HG03097 (cell line): ENCODE measurements around the gene DDX23.
A peak's percentile ranks its signal among the peaks of the same experiment; 100 is the strongest.
"Not testable (repeated sequence)": the region's sequence is repeated elsewhere in the genome, so short reads cannot be mapped to it uniquely, and the experiment has no call there.

Experiments
- ATAC-seq: cut with Tn5 transposase; IDR thresholded peaks from one replicate; pipeline ENCODE4 v1.9.1; 2021; ENCODE audit not compliant: unreplicated experiment, low FRiP score

Gene DDX23

GRCh38 chr12:48863291-48863690 is 11.3 kb upstream of the DDX23 start:
- ATAC-seq, result no peak

DNA sequence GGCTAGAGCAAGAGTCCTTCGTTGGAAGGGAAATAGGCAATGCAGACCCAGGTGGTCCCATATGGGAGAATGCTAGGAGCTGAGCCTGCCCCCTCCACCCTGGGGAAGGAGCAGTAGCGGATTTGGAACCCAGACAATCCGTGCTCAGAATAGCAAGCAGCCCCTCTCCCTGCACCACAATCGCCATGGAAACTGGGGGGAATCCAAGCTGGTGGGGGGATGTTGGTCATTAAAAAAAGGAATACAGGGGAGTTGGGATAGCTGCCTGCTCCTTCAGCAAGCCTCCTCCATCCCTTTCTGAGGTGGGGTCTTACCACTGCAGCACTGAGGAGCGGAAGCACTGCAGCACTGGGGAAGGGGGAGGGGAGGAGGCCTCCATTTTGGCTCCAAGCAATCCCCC is 10.8 kb upstream of the DDX23 start:
- no peak for ATAC-seq

- no peak for ATAC-seq
Measured at GRCh38 chr12:48861111-48861510, 9.1 kb upstream of the DDX23 start.

- not testable (repeated sequence) for ATAC-seq
Measured at GRCh38 chr12:48860236-48860635, 8.3 kb upstream of the DDX23 start.

GRCh38 chr12:48859607-48860006 is 7.6 kb upstream of the DDX23 start:
- no peak for ATAC-seq

GRCh38 chr12:48858043-48858442 is 6.1 kb upstream of the DDX23 start:
- no peak for ATAC-seq

DNA sequence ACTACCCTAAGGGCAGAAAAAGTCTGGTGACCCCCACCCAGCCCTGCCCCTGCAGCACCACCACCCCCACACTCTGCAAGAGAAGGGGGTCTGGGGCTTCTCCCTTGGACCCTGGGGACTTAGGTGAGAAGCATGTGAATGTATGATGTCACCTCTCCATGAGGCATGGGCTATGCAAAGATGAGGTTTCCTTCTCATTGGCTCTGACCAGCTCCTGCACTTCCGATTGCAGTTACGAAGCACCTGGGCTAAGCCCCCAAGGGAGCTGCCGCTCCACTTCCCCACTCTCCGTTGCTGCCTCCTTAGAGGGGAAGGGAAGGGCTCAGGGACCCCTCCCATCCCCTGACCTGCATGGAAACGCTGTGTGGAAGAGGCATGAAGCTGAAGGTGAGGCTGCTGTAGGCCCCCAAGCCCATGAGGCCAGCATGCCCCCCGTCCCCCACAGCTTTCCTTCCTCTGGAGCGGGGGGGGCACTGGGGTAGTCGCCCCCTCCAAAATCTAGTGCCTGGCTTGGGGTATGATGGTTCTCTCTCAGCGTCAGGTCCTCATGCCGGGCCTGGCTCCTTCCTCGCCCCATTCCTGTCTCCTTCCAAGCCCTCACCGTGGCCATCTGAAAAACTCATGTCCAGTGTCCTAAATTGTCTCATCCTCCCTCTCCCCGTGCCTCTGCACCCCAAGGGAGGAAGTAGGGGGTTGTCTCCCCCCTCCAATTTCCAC is 5.5 kb upstream of the DDX23 start:
- no peak for ATAC-seq

DNA sequence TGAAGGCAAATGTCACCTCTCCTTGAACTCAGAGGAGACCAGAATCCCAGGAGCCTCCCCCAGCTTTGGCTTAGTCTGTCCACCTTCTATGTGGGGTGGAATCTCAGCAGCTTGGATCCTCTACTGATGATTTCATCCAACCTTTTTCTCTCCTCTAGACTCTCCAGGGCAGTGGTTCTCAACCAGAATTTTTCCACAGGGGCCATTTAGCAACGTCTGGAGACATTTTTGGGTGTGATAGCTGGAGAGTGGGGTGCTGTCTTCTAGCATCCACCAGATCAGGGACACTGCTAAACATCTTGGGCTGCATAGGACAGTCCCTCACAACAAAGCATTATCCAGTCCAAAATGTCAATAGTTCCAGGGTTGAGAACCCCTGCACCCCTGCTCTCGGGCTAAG is 4.4 kb upstream of the DDX23 start:
- ATAC-seq, result no peak

DNA sequence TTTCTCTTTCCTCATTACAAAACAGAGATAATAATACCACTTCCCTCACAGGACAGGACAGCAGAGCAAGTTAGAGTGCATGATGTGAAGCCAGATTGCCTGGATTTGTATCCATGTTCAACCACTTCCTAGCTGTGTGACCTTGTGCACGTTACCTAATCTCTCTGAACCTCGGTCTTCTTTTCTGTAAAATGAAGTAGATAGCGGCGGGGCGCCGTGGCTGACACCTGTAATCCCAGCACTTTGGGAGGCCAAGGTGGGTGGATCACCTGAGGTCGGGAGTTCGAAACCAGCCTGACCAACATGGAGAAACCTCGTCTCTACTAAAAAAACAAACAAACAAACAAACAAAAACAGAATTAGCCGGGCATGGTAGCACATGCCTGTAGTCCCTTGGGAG is 3.0 kb upstream of the DDX23 start:
- ATAC-seq, result not testable (repeated sequence)

DNA sequence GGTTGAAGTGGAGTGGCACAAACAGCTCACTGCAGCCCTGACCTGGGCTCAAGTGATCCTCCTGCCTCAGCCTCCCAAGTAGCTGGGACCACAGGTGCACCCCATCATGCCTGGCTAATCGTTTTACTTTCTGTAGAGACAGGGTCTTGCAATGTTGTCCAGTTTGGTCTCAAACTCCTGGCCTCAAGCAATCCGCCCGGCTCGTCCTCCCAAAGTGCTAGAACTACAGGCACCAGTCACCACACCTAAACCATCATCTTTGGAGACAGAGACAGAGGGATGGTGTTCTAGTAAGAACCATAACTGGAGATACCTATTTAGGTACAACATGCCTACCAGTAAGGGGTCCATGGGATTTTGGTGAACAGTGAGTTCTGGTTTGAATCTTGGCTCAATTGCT is 2.5 kb upstream of the DDX23 start:
- ATAC-seq, result no peak

GRCh38 chr12:48852734-48853688 is 1.0 kb upstream of the DDX23 start:
- peak; percentile 48 for ATAC-seq

GRCh38 chr12:48842021-48842420 is 9.9 kb downstream of the DDX23 start:
- ATAC-seq, result not testable (repeated sequence)

- ATAC-seq, result no peak
Measured at GRCh38 chr12:48838048-48838447, 13.9 kb downstream of the DDX23 start.

GRCh38 chr12:48832321-48833060 is 19.5 kb downstream of the DDX23 start:
- no peak for ATAC-seq

GRCh38 chr12:48831257-48831656 is 20.7 kb downstream of the DDX23 start:
- no peak for ATAC-seq

DNA sequence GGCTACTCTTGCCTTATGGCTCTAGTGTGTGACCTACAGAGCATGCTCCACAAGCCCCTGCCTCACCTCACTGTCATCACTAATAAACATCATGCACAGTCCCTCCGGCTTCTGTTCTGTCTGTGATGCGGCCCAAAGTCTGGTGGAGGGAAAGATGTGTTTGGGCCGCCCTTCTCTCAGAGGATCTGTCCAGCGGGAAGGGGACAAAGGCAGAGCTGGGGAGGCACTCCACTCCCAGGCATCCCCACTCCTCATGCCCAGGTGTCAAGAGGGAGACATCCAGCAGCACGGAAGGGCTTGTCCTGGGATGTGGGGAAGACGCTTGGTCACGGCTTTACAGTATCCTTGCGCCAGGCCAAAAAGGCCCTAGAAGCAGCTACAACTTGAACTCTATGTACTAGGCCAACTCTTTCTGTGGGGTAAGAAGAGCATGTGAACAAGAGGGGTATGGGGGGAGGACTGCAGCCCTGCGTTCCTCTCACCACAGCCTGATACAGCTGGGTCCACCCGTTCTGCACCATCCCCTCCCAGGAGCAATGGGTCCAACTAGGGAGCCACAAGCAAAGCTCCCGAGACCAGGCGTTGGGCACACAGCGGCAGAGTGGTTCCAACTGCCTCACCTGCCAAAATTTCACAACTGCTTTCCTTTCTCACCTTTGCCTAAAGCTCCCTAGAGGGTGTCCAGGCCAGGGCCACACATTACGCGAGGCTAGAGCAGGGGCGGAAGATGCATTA is 23.0 kb downstream of the DDX23 start:
- ATAC-seq, result no peak

DNA sequence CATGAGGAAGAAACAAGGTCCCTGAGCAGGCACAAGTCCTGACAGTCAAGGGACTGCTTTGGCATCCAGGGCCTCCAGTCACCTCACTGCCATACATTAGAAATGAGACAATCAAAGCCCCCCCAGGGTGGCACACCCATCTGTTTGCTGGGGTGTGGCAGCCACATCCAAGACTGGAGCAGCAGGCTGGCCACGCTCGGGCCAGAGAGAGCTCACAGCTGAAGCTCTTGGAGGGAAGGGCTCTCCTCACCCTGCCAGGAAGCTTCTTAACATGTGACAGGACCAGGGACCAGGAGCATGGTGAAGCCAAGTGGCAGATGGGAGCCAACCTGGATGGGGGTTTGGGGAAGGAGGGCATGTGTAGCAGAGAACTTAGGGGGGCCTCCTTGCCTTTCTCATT is 23.7 kb downstream of the DDX23 start:
- ATAC-seq, result no peak

- ATAC-seq, result no peak
Measured at GRCh38 chr12:48827513-48828096, 24.4 kb downstream of the DDX23 start.

GRCh38 chr12:48827026-48827425 is 24.9 kb downstream of the DDX23 start:
- ATAC-seq, result no peak

DNA sequence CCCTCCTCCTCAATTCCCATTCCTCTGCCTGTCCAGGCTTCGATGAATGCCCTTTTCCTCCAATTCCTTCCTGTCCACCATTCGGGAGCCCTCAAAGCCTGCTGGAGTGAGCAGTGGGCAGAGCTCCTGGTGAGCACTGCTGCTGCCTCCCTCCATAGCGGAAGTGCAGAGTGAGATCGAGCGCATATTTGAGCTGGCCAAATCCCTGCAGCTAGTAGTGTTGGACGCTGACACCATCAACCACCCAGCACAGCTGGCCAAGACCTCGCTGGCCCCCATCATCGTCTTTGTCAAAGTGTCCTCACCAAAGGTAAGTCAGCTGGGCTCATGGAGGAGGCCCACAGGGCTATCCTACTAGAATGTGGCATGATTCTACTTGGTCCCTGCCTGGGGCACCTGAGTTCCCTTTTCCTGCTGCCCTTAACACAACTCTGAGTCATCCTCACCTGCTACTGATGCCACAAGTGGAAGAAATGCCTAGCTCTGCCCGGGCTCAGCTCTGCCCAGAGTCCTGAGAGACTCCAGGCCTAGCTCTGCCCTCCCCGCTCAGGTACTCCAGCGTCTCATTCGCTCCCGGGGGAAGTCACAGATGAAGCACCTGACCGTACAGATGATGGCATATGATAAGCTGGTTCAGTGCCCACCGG is 25.6 kb downstream of the DDX23 start:
- no peak for ATAC-seq
